GM10248 (cell line): ENCODE measurements around the gene INSR.

Source experiments
- CTCF ChIA-PET: fragments of 300-600 bp; sonication (Branson Sonifier 250); formaldehyde crosslinking; extraction: SDS; loops from one replicate; lab custom pipeline; 2021; ENCODE audit warnings: antibody characterized with exemption; lab: Yijun Ruan, JAX
- POLR2A ChIA-PET: fragments of 350-650 bp; sonication (Branson Sonifier 250); formaldehyde crosslinking; extraction: SDS; loops from one replicate; lab custom pipeline; 2020; ENCODE audit warnings: antibody characterized with exemption; lab: Yijun Ruan, JAX
- DNase-seq: peaks from one replicate; pipeline ENCODE4 v3.0.0; 2012; ENCODE audit errors: extremely low spot score
- CTCF ChIP-seq: IDR thresholded peaks from 2 replicates; pipeline ENCODE4 v1.5.1; 2012; ENCODE audit warnings: mild to moderate bottlenecking, low read depth; ENCODE audit errors: extremely low read depth, missing control alignments, control extremely low read depth

INSR gene

GRCh38 chr19:7195046-7195445 is 99.2 kb downstream of the INSR start:
- no peak for DNase-seq
- ChIA-PET CTCF (interaction anchor here (1.2 kb wide), 1 partner anchor 12 kb away, joined by 3 read pairs; no protein-coding TSS in a partner anchor), POLR2A (no interaction called here)
- no peak for TF ChIP-seq CTCF

- ChIA-PET CTCF (interaction anchor here (0.8 to 1.3 kb wide), 3 partner anchors 11 to 37 kb away, joined by 3 read pairs; no protein-coding TSS in a partner anchor), POLR2A (interaction anchor here (0.6 kb wide), 1 partner anchor 80 kb away, joined by 4 read pairs; no protein-coding TSS in a partner anchor)
Observed at GRCh38 chr19:7194566-7194965, 99.6 kb downstream of the INSR start.

GRCh38 chr19:7191946-7192691 is 102.1 kb downstream of the INSR start:
- no peak for TF ChIP-seq CTCF
- POLR2A ChIA-PET = interaction anchor here (0.9 kb wide), 1 partner anchor 10 kb away, joined by 3 read pairs; no protein-coding TSS in a partner anchor
- CTCF ChIA-PET = interaction anchor here (0.6 to 1.5 kb wide), 4 partner anchors 9 to 149 kb away, joined by 3 to 7 read pairs (median 5); no protein-coding TSS in a partner anchor
- peak; percentile 52 for DNase-seq

More at GRCh38 chr19:7194566-7194965, 99.6 kb downstream of the INSR start:
- no peak for TF ChIP-seq CTCF
- DNase-seq = no peak

- CTCF ChIA-PET = interaction anchor here (1.1 to 1.5 kb wide), 3 partner anchors 9 to 40 kb away, joined by 3 to 4 read pairs (median 4); no protein-coding TSS in a partner anchor
- POLR2A ChIA-PET = no interaction called here
- no peak for DNase-seq
- TF ChIP-seq CTCF = no peak
Observed at GRCh38 chr19:7188698-7189629, 105.2 kb downstream of the INSR start.

- TF ChIP-seq CTCF = no peak
- DNase-seq = no peak
- POLR2A ChIA-PET = no interaction called here
- CTCF ChIA-PET = interaction anchor here (1.0 to 1.5 kb wide), 2 partner anchors 20 to 39 kb away, joined by 3 to 4 read pairs; no protein-coding TSS in a partner anchor
Observed at GRCh38 chr19:7187605-7188339, 106.4 kb downstream of the INSR start.
